NCI-H748 treated with DMSO at 0.1 percent for 48 hours (cell line): ENCODE measurements around the gene INPP5A.
"Not testable (repeated sequence)": the region's sequence is repeated elsewhere in the genome, so short reads cannot be mapped to it uniquely, and the experiment has no call there.

Source experiments
- DNase-seq: peaks from one replicate; lab custom pipeline; 2025; lab: John Stamatoyannopoulos, UW

Gene INPP5A

GRCh38 chr10:132726194-132726593, 188.6 kb downstream of the INPP5A start:
- no peak for DNase-seq

- DNase-seq, result no peak
Observed at GRCh38 chr10:132726951-132727350, 189.4 kb downstream of the INPP5A start.

DNA sequence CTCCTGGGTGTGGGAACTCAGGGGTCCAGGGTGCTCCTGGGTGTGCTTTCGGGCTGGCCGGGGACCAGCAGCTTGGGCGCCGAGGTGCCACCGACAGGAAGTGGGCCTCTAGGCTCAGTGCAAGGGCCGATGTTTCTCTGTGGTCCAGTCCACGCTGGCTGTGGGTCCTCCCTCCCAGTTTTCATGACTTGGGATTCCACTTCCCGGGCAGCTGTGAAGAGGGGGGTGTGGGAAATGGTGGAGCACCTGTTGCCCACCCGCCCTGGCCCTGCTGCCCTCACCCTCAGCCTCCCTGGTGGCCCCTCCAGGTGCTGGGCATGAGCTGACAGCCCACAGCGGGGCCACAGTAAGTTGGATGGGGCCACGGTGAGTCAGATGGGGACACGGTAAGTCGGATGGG, 189.8 kb downstream of the INPP5A start:
- DNase-seq, result no peak

- DNase-seq, result no peak
Observed at GRCh38 chr10:132728321-132728720, 190.7 kb downstream of the INPP5A start.

DNA sequence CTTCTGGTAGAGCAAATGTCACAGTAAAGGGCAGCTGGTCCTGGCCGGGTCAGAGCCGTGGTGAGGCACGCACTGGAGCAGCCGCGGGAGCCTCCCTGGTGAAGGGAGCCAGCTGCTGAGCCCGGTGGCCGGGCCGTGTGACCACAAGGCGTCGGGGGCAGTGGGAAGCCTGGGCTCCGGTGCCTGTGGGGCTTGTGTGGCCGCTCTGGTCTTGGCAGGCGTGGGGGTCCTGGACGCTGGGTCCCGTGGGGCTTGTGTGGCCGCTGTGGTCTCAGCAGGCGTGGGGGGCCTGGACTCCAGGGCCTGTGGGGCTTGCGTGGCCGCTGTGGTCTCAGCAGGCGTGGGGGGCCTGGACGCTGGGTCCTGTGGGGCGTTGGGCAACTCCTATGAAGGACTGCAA, 191.2 kb downstream of the INPP5A start:
- no peak for DNase-seq

- no peak for DNase-seq
Observed at GRCh38 chr10:132729810-132730572, 192.4 kb downstream of the INPP5A start.

- DNase-seq, result no peak
Observed at GRCh38 chr10:132730573-132730953, 193.0 kb downstream of the INPP5A start.

- no peak for DNase-seq
Observed at GRCh38 chr10:132732518-132732917, 194.9 kb downstream of the INPP5A start.

GRCh38 chr10:132733926-132734325, 196.3 kb downstream of the INPP5A start:
- DNase-seq, result no peak

GRCh38 chr10:132735341-132735775, 197.8 kb downstream of the INPP5A start:
- no peak for DNase-seq

- DNase-seq, result no peak
Observed at GRCh38 chr10:132735923-132736391, 198.4 kb downstream of the INPP5A start.

- no peak for DNase-seq
Observed at GRCh38 chr10:132737390-132738048, 199.9 kb downstream of the INPP5A start.

DNA sequence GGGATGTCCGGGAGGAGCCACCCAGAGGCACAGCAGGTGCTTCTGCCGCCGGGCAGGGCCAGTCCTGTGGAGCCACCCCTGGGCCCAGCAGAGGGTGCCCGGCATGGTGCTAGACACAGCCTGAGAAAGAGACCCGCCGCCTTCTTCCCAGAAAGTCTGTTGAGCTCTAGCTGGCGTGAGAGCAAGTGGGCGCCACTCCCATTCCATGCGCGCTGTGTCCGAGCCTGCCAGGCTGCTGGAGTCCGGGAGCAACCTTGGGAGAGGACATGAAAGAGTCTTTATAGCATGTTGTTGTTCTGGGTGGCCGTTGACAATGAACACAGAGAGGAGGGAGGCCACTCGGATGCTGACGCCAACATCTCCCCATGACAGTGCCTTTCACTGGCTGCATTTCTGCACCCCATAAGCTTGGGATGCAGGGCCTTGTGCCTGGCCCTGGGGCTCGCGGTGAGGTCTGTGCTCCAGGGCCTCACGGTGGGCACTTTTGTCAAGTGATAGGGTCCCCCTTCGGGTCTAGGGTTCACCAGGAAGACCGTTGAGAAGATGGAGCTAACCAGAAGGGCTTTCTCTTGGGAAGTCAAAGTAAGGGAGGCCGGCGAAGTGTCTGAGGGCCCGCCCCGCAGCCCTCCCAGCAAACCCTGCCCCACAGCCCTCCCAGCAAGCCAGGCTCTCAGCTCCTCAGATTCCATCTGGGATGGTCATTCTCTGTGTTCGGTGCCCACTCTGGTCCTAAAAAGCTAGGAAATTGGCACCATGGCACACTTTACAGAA, 201.1 kb downstream of the INPP5A start:
- no peak for DNase-seq

- no peak for DNase-seq
Observed at GRCh38 chr10:132739225-132739613, 201.6 kb downstream of the INPP5A start.

GRCh38 chr10:132740588-132740987, 203.0 kb downstream of the INPP5A start:
- DNase-seq, result no peak

DNA sequence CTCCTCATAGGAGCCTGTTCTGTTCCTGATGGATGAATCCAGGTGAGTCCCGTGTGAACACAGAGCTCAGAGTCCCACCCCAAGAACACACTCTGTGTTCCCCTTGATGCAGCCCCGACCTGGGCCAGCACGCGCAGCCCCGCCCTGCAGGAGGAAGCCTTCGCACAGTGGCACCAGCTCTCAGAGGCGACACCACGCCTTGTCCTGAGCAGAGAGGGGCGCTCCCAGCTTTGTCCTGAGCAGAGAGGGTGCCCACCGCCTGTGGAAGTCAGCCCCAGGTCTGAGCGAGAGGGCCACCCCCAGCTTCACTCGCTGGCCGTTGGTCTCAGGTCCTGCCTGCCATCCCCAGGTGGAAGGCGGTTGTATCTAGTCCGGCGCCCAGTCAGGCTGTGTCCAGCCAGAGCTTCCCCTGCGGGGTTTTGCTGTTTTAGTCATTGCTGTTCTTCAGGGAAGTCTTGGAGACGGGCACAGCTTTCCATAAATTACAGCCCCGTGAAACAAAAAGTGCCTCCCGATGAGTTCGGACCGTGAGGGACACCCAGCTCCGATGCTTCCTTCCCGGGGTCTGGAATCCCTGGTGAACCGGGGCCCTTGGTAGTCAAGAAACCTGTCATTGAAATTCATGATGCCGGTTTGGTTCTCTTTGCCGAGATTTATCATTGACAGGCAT, 204.7 kb downstream of the INPP5A start:
- DNase-seq, result no peak

DNA sequence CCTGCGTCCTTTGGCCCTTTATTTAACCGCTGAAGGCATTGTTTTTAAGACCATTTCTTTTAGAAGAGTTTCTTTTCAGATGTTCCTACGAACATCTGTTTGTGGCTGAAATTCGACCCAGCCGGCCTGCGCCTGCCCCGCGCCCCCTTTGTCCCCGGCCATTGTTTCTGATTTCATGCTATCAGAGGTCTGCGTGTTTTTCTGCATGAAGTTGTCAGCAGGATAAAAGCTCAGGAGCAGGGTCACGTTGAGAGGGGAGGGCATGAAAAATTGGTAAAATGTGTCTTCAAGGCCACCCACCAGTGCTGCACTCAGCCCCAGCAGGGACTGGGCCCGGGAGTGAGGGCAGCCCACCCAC, 205.2 kb downstream of the INPP5A start:
- DNase-seq, result no peak

GRCh38 chr10:132743196-132743924, 205.8 kb downstream of the INPP5A start:
- DNase-seq, result not testable (repeated sequence)

GRCh38 chr10:132743925-132744490, 206.4 kb downstream of the INPP5A start:
- DNase-seq, result no peak

GRCh38 chr10:132744839-132745238, 207.3 kb downstream of the INPP5A start:
- DNase-seq, result no peak

DNA sequence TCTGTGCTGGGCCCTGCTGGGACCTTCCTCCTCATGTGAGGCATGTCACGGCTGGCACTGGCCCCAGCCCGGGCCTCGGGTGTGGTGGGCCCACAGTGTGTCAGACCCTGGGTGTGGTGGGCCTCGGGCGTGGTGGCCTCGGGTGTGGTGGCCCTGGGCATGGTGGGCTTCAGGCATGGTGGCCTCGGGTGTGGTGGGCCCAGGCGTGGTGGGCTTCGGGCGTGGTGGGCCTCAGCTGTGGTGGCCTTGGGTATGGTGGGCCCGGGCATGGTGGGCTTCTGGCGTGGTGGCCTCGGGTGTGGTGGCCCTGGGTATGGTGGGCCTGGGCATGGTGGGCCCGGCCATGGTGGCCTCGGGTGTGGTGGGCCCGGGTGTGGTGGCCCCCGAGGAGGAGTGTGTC, 207.9 kb downstream of the INPP5A start:
- DNase-seq, result no peak
